ENCODE results near the gene CYP27C1.

DNA sequence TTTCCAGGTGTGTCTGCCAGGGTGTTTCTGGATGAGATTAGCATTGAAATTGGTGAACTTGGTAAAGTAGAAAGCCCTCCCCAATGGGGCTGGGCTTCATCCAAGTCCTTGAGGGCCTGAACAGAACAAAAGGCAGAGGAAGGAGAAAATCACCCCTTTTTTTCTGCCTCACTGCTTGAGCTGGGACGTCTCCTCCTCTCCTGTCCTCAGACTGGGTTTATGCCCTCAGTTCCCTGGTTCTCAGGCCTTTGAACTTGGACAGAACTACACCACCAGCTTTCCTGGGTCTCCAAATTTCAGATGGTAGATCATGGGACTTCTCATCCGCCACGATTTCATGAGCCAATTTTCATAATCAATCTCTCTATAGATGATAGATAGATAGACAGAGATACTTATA lies 59.4 kb downstream of the CYP27C1 start:
- TF ChIP-seq RAD21 (conservative IDR thresholded peaks at IDR 0.05), result no peak
- TF ChIP-seq, protein P1, sequence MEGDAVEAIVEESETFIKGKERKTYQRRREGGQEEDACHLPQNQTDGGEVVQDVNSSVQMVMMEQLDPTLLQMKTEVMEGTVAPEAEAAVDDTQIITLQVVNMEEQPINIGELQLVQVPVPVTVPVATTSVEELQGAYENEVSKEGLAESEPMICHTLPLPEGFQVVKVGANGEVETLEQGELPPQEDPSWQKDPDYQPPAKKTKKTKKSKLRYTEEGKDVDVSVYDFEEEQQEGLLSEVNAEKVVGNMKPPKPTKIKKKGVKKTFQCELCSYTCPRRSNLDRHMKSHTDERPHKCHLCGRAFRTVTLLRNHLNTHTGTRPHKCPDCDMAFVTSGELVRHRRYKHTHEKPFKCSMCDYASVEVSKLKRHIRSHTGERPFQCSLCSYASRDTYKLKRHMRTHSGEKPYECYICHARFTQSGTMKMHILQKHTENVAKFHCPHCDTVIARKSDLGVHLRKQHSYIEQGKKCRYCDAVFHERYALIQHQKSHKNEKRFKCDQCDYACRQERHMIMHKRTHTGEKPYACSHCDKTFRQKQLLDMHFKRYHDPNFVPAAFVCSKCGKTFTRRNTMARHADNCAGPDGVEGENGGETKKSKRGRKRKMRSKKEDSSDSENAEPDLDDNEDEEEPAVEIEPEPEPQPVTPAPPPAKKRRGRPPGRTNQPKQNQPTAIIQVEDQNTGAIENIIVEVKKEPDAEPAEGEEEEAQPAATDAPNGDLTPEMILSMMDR (IDR thresholded peaks at IDR 0.05; ENCODE audit: poor library complexity, severe bottlenecking), result no peak
- no peak for TF ChIP-seq EZH2 (IDR thresholded peaks at IDR 0.05; ENCODE audit: borderline replicate concordance, insufficient read depth, low read length, poor library complexity, severe bottlenecking)
- TF ChIP-seq REST (IDR thresholded peaks at IDR 0.05; ENCODE audit: borderline replicate concordance), result no peak
- no peak for TF ChIP-seq EP300 (conservative IDR thresholded peaks at IDR 0.05; ENCODE audit: poor library complexity, severe bottlenecking)
- TF ChIP-seq POLR2AphosphoS5 (IDR thresholded peaks at IDR 0.05), result no peak
- no peak for TF ChIP-seq TAF1 (IDR thresholded peaks at IDR 0.05; ENCODE audit: low read depth)
- no peak for TF ChIP-seq MXI1 (conservative IDR thresholded peaks at IDR 0.05; ENCODE audit: poor library complexity, severe bottlenecking)
- no peak for TF ChIP-seq SMC3 (conservative IDR thresholded peaks at IDR 0.05; ENCODE audit: poor library complexity)

All from neural cell (in vitro differentiated cells).